IMR-90 (cell line): ENCODE measurements around the gene SYNC. TPM values are rescaled to one million over a fixed set of nuclear protein-coding genes. Genes with fewer than 3 reads are reported as not detected.

Experiments
- ATAC-seq: fragments of 200-7000 bp; cut with Tn5 transposase; 2 replicates; pipeline ENCODE4 v1.9.1; 2020; ENCODE audit warnings: low read depth, mild to moderate bottlenecking, moderate library complexity
- BruUV-seq: library from RNA; stranded (reverse); fragments of 400-500 nt; replicated peaks from 2 replicates; lab custom pipeline; 2021; lab: Mats Ljungman, UMichigan
- CTCF ChIA-PET: fragments of 300-600 bp; formaldehyde crosslinking; extraction: SDS; loops from one replicate; lab custom pipeline; 2021; ENCODE audit warnings: antibody characterized with exemption; lab: Yijun Ruan, JAX
- POLR2A ChIA-PET: fragments of 300-600 bp; sonication (Branson Sonifier 250); formaldehyde crosslinking; loops from one replicate; lab custom pipeline; 2022; ENCODE audit warnings: antibody characterized with exemption; ENCODE audit not compliant: unreplicated experiment; lab: Charles Lee
- DNase-seq: peaks from one replicate; pipeline ENCODE4 v3.0.0; 2013
- H2AFZ ChIP-seq: replicated peaks from 2 replicates; pipeline ENCODE3; 2013; ENCODE audit warnings: low read length, mild to moderate bottlenecking; ENCODE audit not compliant: poor library complexity
- H2AK5ac ChIP-seq: 2 replicates; pipeline ENCODE4 v1.6.1; 2013; ENCODE audit warnings: low read depth, low read length, inconsistent platforms
- H2AK9ac ChIP-seq: replicated peaks from 2 replicates; pipeline ENCODE3; 2013; ENCODE audit warnings: mild to moderate bottlenecking, low read depth, low read length, moderate library complexity; ENCODE audit not compliant: poor library complexity
- H2BK120ac ChIP-seq: 2 replicates; pipeline ENCODE4 v1.6.1; 2013; ENCODE audit warnings: low read depth, low read length, inconsistent platforms
- H2BK15ac ChIP-seq: 3 replicates; pipeline ENCODE4 v1.6.1; 2013; ENCODE audit warnings: low read depth, low read length, inconsistent platforms
- H2BK20ac ChIP-seq: 2 replicates; pipeline ENCODE4 v1.6.1; 2013; ENCODE audit warnings: low read depth, mild to moderate bottlenecking, inconsistent platforms, low read length, moderate library complexity
- H2BK5ac ChIP-seq: 2 replicates; pipeline ENCODE4 v1.6.1; 2013; ENCODE audit warnings: mild to moderate bottlenecking, low read depth, low read length, inconsistent platforms; ENCODE audit not compliant: poor library complexity, severe bottlenecking
- H3K14ac ChIP-seq: replicated peaks from 2 replicates; pipeline ENCODE4 v1.6.1; 2013; ENCODE audit warnings: low read depth, low read length, inconsistent platforms
- H3K18ac ChIP-seq: 2 replicates; pipeline ENCODE4 v1.6.1; 2013; ENCODE audit warnings: low read depth, low read length, control low read depth
- H3K23ac ChIP-seq: 2 replicates; pipeline ENCODE4 v1.6.1; 2013; ENCODE audit warnings: low read depth, low read length, inconsistent platforms
- H3K27ac ChIP-seq: 2 replicates; pipeline ENCODE4 v1.5.1; 2013; ENCODE audit warnings: mild to moderate bottlenecking, control low read depth, low read length; ENCODE audit not compliant: insufficient read depth
- H3K27me3 ChIP-seq: 2 replicates; pipeline ENCODE4 v1.6.1; 2013; ENCODE audit warnings: low read length; ENCODE audit not compliant: control insufficient read depth, insufficient read depth
- H3K36me3 ChIP-seq: 2 replicates; pipeline ENCODE4 v1.6.1; 2013; ENCODE audit warnings: low read length, mixed read lengths; ENCODE audit not compliant: control insufficient read depth, insufficient read depth
- H3K4ac ChIP-seq: 2 replicates; pipeline ENCODE4 v1.6.1; 2013; ENCODE audit warnings: low read depth, low read length, inconsistent platforms
- H3K4me1 ChIP-seq: 2 replicates; pipeline ENCODE4 v1.6.1; 2013; ENCODE audit warnings: low read length, mixed read lengths; ENCODE audit not compliant: control insufficient read depth, insufficient read depth
- H3K4me2 ChIP-seq: 2 replicates; pipeline ENCODE4 v1.6.1; 2013; ENCODE audit warnings: low read depth, mild to moderate bottlenecking, control low read depth, low read length, moderate library complexity
- H3K4me3 ChIP-seq: 2 replicates; pipeline ENCODE4 v1.5.1; 2013; ENCODE audit warnings: low read depth, mild to moderate bottlenecking, control low read depth, low read length, moderate library complexity; ENCODE audit not compliant: insufficient read depth
- H3K56ac ChIP-seq: 2 replicates; pipeline ENCODE4 v1.6.1; 2013; ENCODE audit warnings: low read length, inconsistent platforms; ENCODE audit not compliant: insufficient read depth; ENCODE audit errors: extremely low read depth
- H3K79me1 ChIP-seq, 2 experiments: 2 replicates each; pipeline ENCODE4 v1.6.1; 2013; ENCODE audit warnings: low read length in 2 of 2, inconsistent platforms in 1 of 2, low read depth in 1 of 2
- H3K9ac ChIP-seq: 2 replicates; pipeline ENCODE4 v1.6.1; 2013; ENCODE audit warnings: low read depth, low read length, control low read depth
- H3K9me1 ChIP-seq: 2 replicates; pipeline ENCODE4 v1.6.1; 2013; ENCODE audit warnings: low read length, inconsistent platforms; ENCODE audit not compliant: insufficient read depth
- H3K9me3 ChIP-seq: 2 replicates; pipeline ENCODE4 v1.6.1; 2013; ENCODE audit warnings: low read length; ENCODE audit not compliant: control insufficient read depth, insufficient read depth
- H4K20me1 ChIP-seq: 2 replicates; pipeline ENCODE4 v1.6.1; 2013; ENCODE audit warnings: low read length, inconsistent platforms; ENCODE audit not compliant: insufficient read depth
- H4K5ac ChIP-seq: 2 replicates; pipeline ENCODE4 v1.6.1; 2013; ENCODE audit warnings: mild to moderate bottlenecking, low read depth, low read length, control low read depth
- H4K8ac ChIP-seq, 2 experiments: 2 replicates each; pipeline ENCODE4 v1.6.1; 2013; ENCODE audit warnings: low read depth in 2 of 2, low read length in 2 of 2, control low read depth in 1 of 2, inconsistent platforms in 1 of 2
- H4K91ac ChIP-seq: 2 replicates; pipeline ENCODE4 v1.6.1; 2013; ENCODE audit warnings: low read depth, low read length, inconsistent platforms; ENCODE audit not compliant: insufficient read depth
- CEBPB ChIP-seq: IDR thresholded peaks from 2 replicates; pipeline ENCODE4 v1.6.1; 2012; ENCODE audit warnings: low read depth, low read length, improper control_type of control experiment
- CHD1 ChIP-seq: IDR thresholded peaks from 2 replicates; pipeline ENCODE4 v1.6.1; 2012; ENCODE audit warnings: low read depth, low read length, improper control_type of control experiment
- CTCF ChIP-seq: conservative IDR thresholded peaks from 2 replicates; pipeline ENCODE4 v1.5.1; 2012; ENCODE audit warnings: mild to moderate bottlenecking, low read depth, low read length, improper control_type of control experiment
- ELK1 ChIP-seq: fragments of 150-350 bp; IDR thresholded peaks from 2 replicates; pipeline ENCODE4 v1.6.1; 2016; ENCODE audit warnings: low read depth, mild to moderate bottlenecking, low read length, moderate library complexity, borderline replicate concordance
- FOS ChIP-seq: fragments of 150-350 bp; IDR thresholded peaks from 2 replicates; pipeline ENCODE4 v1.6.1; 2016; ENCODE audit warnings: low read depth, low read length
- MAFK ChIP-seq: IDR thresholded peaks from 2 replicates; pipeline ENCODE4 v1.6.1; 2012; ENCODE audit warnings: low read depth, low read length, improper control_type of control experiment
- MXI1 ChIP-seq: IDR thresholded peaks from 2 replicates; pipeline ENCODE4 v1.6.1; 2012; ENCODE audit warnings: low read depth, mild to moderate bottlenecking, low read length, moderate library complexity, borderline replicate concordance
- POLR2A ChIP-seq: IDR thresholded peaks from 2 replicates; pipeline ENCODE4 v1.6.1; 2012; ENCODE audit warnings: mild to moderate bottlenecking, low read depth, low read length
- RAD21 ChIP-seq: IDR thresholded peaks from 2 replicates; pipeline ENCODE4 v1.6.1; 2012; ENCODE audit warnings: low read length, improper control_type of control experiment
- SMC3 ChIP-seq: fragments of 150-350 bp; IDR thresholded peaks from 2 replicates; pipeline ENCODE4 v1.6.1; 2016; ENCODE audit warnings: low read depth, mild to moderate bottlenecking, antibody characterized with exemption, low read length, moderate library complexity
- USF2 ChIP-seq: fragments of 150-350 bp; IDR thresholded peaks from 2 replicates; pipeline ENCODE4 v1.6.1; 2017; ENCODE audit warnings: mild to moderate bottlenecking, antibody characterized with exemption, low read length, low read depth
- WGBS, 2 experiments: methylation state at CpG; one replicate each; pipeline versions ENCODE4 v1.1.5 to v1.1.7; 2013; ENCODE audit warnings: missing lambda C conversion rate in 2 of 2; ENCODE audit not compliant: insufficient read length in 1 of 2; ENCODE audit errors: extremely low coverage in 2 of 2; 5-methylcytosine and 5-hydroxymethylcytosine counted together
- dilution Hi-C: fragments of 300-500 bp; cut with HindIII; formaldehyde crosslinking; loops from one replicate; pipeline ENCODE4 v1.14.3; 2018; ENCODE audit warnings: low sequenced_read_pairs; ENCODE audit not compliant: unreplicated experiment
- in situ Hi-C: fragments of 300-500 bp; cut with MboI; formaldehyde crosslinking; loops from 3 replicates; pipeline ENCODE4 v1.14.3; 2019; ENCODE audit warnings: low sequenced_read_pairs, inconsistent platforms, mixed read lengths
- intact Hi-C: fragments of 100-400 bp; cut with micrococcal nuclease; formaldehyde crosslinking; loops from 2 replicates; pipeline ENCODE4 v1.10.0; 2022
- polyA plus RNA-seq, 3 experiments: library from polyadenylated mRNA; depleted of rRNA; stranded (reverse); fragments of >200 nt; gene quantifications; 2 replicates each; pipeline ENCODE4 v1.2.3, GENCODE V29; 2012; ENCODE audit warnings: low replicate concordance in 1 of 3
- total RNA-seq: library from RNA; depleted of rRNA; stranded (reverse); fragments of >200 nt; gene quantifications from 2 replicates; pipeline ENCODE4 v1.2.3, GENCODE V29; 2012

SYNC gene
- total and polyA plus RNA-seq, 2 of the 4 experiments (the other 2 are of a cell fraction) = 48.9 to 103 TPM

- Histone ChIP-seq H4K20me1 (no peaks in the 10 kb centered on the region), H3K27ac (no peak overlapping the region), H3K9ac (no peak overlapping the region), H3K79me1 (no peaks in the 10 kb centered on the region), H2BK15ac (no peak overlapping the region), H3K4me2 (no peak overlapping the region), H3K9me3 (no peaks in the 10 kb centered on the region), H3K36me3 (no peaks in the 10 kb centered on the region), H2AFZ (peak overlapping the region; percentile 76), H3K9me1 (no peaks in the 10 kb centered on the region), H3K4me3 (no peak overlapping the region), H2AK5ac (peak overlapping the region; percentile 26; the same call in 1 of the 2 replicates), H2AK9ac (peak overlapping the region; percentile 85), H4K5ac (peak overlapping the region; percentile 81), H3K14ac (0 out of 2 replicates have a peak overlapping the region, but pooled peaks have one; percentile 37), H2BK5ac (no peak overlapping the region), H4K91ac (no peak overlapping the region; the same call in 1 of the 2 replicates), H3K4ac (peak overlapping the region; percentile 33; the same call in 1 of the 2 replicates), H3K56ac (no peak overlapping the region), H3K4me1 (peaks cover 4% of the 10 kb centered on the region), H3K27me3 (no peaks in the 10 kb centered on the region), H3K23ac (no peak overlapping the region), H2BK20ac (0 out of 2 replicates have a peak overlapping the region, but pooled peaks have one; percentile 6), H2BK120ac (peak overlapping the region; percentile 3; the same call in 1 of the 2 replicates), H3K18ac (peak overlapping the region; percentile 1; the same call in 1 of the 2 replicates), H4K8ac (peak overlapping the region; percentile 33 to 75; a peak in 3 of 4 replicates)
- DNase-seq (no peak), ATAC-seq (peak; percentile 64)
- ChIA-PET POLR2A (no interaction called here), CTCF (no interaction called here)
- TF ChIP-seq CEBPB (no peak), POLR2A (no peak), SMC3 (no peak), FOS (no peak), MXI1 (no peak), CHD1 (no peak), ELK1 (no peak), MAFK (no peak), RAD21 (no peak), CTCF (no peak), USF2 (no peak)
- BruUV-seq = no TSS peak
- intact Hi-C loops (no loop called here), in situ Hi-C loops (loop anchor here (5.0 kb wide), 1 partner anchor 51 kb away; no protein-coding TSS in a partner anchor), dilution Hi-C loops (no loop called here)
- no CpG with 5 or more reads among the region's 9 CpGs for WGBS, 2 experiments
Observed at GRCh38 chr1:32716312-32717148, 14.0 kb upstream of the SYNC start.
